ENCODE data around the gene LRRC74B.

Gene LRRC74B

DNA sequence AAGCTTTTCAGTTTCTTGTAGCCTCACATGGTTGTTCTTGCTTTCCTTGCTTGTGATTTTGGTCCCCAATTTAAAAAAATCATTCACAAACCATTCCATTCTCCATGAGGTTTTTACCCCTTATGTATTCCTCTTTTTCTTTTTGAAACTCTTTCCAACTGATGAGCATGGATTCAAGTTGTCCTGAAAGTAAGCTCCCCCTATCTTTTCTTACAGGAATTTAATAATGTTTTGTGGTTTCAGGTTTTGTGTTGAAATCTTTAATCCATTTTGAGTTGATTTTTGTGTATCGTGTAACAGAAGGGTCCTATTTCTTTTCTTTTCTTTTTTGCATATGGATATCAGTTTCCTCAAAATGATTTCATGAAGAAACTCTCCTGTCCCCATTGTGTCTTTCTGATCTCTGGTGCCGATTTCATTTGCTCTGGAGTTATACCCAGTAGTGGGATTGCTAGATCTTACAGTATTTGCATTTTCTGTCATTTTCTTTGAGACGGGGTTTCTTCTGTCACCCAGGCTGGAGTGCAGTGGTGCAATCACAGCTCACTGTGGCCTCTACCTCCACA is 58.5 kb downstream of the LRRC74B start:
- no peak for DNase-seq (ENCODE audit: low spot score)

DNA sequence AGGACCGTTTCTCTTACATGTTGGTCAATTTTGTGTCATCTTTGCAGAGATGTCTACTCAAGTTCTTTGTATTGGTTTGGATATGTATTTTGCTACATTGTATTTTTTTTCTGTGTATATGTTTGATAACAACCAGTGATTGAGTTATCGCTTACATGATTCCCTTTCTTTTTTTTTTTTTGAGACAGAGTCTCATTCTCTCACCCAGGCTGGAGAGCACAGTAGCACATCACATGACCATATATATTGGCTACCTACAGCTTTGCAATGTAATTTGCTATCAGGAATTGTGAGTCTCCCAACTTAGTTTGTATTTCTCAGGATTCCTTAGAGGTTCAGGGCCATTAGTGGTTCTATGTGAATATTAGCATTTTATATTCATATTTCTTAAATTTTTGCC is 59.5 kb downstream of the LRRC74B start:
- no peak for DNase-seq (ENCODE audit: low spot score)

DNA sequence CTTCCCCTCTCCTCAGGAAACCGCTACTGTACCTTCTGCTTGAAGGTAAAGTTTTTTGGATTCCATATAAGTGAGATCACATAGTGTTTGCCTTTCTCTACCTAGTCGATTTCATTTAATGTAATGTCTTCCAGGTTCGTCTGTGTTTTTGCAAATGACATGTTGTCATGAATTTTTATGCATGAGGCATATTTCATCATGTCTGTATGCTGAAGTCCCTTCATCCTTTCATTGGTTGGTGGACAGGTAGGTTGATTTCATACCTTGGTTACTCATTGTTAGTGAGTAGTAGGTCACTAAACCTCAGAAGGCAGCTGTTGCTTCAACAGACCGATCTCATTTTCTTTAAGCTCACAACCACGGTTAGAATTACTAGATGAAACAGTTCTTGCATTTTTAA is 60.3 kb downstream of the LRRC74B start:
- no peak for DNase-seq (ENCODE audit: low spot score)

DNA sequence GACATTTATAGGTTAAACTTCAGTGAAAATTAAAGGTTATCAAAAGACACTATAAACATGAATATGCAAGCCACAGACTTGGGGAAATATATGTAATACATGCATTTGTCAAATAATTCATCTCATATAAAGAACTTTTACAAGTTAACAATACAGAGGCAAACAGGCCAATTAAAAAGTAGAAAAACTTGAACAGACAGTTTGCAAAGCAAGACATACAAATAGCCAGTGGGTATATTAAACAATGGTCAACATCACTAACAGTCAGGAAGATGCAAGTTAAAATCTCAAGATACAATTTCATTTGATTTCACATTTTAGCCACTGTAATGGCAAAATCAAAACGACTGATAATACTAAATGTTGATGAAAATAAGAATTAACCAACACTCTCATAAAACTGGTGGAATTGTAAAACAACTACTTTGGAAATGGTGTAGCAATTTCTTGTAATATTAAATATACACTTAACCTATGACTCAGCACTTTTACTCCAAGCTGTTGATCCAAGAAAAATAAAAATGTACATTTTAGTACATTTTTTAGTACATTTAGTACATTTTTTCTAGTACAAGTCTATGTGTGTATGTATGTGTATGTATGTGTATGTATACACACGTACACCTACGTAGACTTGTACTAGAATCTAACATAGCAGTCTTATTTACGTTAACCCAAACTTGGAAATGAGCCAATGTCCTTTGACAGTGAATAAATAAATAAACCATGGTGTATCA is 62.8 kb downstream of the LRRC74B start:
- DNase-seq (ENCODE audit: low spot score), result no peak
